K562 (cell line): Measurements from ENCODE around the gene KCNAB1. TPM values are rescaled to one million over a fixed set of nuclear protein-coding genes. Genes with fewer than 3 reads are reported as not detected.

Source experiments
- ATAC-seq: fragments of 200-7000 bp; cut with Tn5 transposase; 3 replicates; pipeline ENCODE4 v1.9.1; 2020; ENCODE audit warnings: moderate library complexity
- BruUV-seq: library from RNA; stranded (reverse); fragments of 400-500 nt; replicated peaks from 2 replicates; lab custom pipeline; 2021; lab: Mats Ljungman, UMichigan
- CTCF ChIA-PET: fragments of 300-600 bp; formaldehyde crosslinking; extraction: SDS; loops from one replicate; lab custom pipeline; 2021; ENCODE audit warnings: low intra/inter-chr PET ratio; lab: Yijun Ruan, JAX
- POLR2A ChIA-PET: fragments of 300-600, 350-650 bp; sonication (Branson Sonifier 250); formaldehyde crosslinking; extraction: SDS; loops from one replicate; lab custom pipeline; 2021; ENCODE audit warnings: antibody characterized with exemption, inconsistent platforms; lab: Yijun Ruan, JAX
- DNase-seq, 4 experiments: peaks; one replicate each; pipeline versions ENCODE4 v3.0.0 to v3.0.0-alpha.2; 2011 to 2018; ENCODE audit warnings: low spot score in 3 of 4, mixed read lengths in 3 of 4; ENCODE audit errors: extremely low read depth in 1 of 4
- FAIRE-seq: peaks from 2 replicates; lab custom pipeline; 2011; peaks lifted over from hg19 to GRCh38; lab: Jason Lieb, UNC
- H2AFZ ChIP-seq: 2 replicates; pipeline ENCODE4 v1.6.0; 2011; ENCODE audit warnings: low read depth, low read length, control low read depth, inconsistent platforms
- H3K27ac ChIP-seq: fragments of 200-600 bp; 3 replicates; pipeline ENCODE4 v1.8.0; 2011; ENCODE audit warnings: low read depth, mild to moderate bottlenecking, control low read depth, inconsistent platforms, low read length, moderate library complexity, mixed read lengths; ENCODE audit errors: extremely low read depth
- H3K27me3 ChIP-seq, 2 experiments: fragments of 300-600 bp in 1 of 2; 2 replicates in 1 of 2; 3 replicates in 1 of 2; pipeline versions ENCODE4 v1.6.0 to v1.8.0; 2011; ENCODE audit warnings: inconsistent platforms in 2 of 2, low read length in 2 of 2, mild to moderate bottlenecking in 1 of 2, mixed read lengths in 1 of 2, moderate library complexity in 1 of 2; ENCODE audit not compliant: control insufficient read depth in 2 of 2, insufficient read depth in 2 of 2
- H3K36me3 ChIP-seq: fragments of 300-600 bp; 3 replicates; pipeline ENCODE4 v1.8.0; 2011; ENCODE audit warnings: mild to moderate bottlenecking, low read length, inconsistent platforms; ENCODE audit not compliant: control insufficient read depth, insufficient read depth
- H3K4me1 ChIP-seq, 2 experiments: fragments of 200-600 bp in 1 of 2; replicated peaks in 1 of 2; 2 replicates in 1 of 2; 3 replicates in 1 of 2; pipeline versions ENCODE4 v1.5.1 to v1.8.0; 2011; ENCODE audit warnings: inconsistent platforms in 2 of 2, low read length in 2 of 2, mild to moderate bottlenecking in 1 of 2, mixed read lengths in 1 of 2, moderate library complexity in 1 of 2; ENCODE audit not compliant: control insufficient read depth in 2 of 2, insufficient read depth in 2 of 2
- H3K4me2 ChIP-seq: 2 replicates; pipeline ENCODE4 v1.6.1; 2011; ENCODE audit warnings: low read length, control low read depth, inconsistent platforms, mixed read lengths; ENCODE audit not compliant: insufficient read depth
- H3K4me3 ChIP-seq: fragments of 200-600 bp; sonication (generic), shearing (Covaris generic); 2 replicates; pipeline ENCODE4 v1.5.1; 2016; ENCODE audit warnings: control low read depth, inconsistent platforms
- H3K79me2 ChIP-seq: fragments of 200-600 bp; 3 replicates; pipeline ENCODE4 v1.8.0; 2011; ENCODE audit warnings: low read length, inconsistent platforms; ENCODE audit not compliant: control insufficient read depth, insufficient read depth
- H3K9ac ChIP-seq, 2 experiments: 2 replicates each; pipeline versions ENCODE4 v1.6.0 to v1.6.1; 2011; ENCODE audit warnings: low read depth in 2 of 2, low read length in 2 of 2, control low read depth in 1 of 2, inconsistent platforms in 1 of 2, mild to moderate bottlenecking in 1 of 2, mixed read lengths in 1 of 2; ENCODE audit not compliant: insufficient read depth in 1 of 2
- H3K9me1 ChIP-seq: one replicate; pipeline ENCODE4 v1.6.0; 2011; ENCODE audit warnings: inconsistent platforms, mild to moderate bottlenecking, low read length, moderate library complexity; ENCODE audit not compliant: control insufficient read depth, insufficient read depth
- H3K9me3 ChIP-seq: replicated peaks from 2 replicates; pipeline ENCODE4 v1.5.1; 2011; ENCODE audit warnings: low read depth, low read length, inconsistent platforms; ENCODE audit not compliant: control insufficient read depth, insufficient read depth
- H4K20me1 ChIP-seq: replicated peaks from 2 replicates; pipeline ENCODE4 v1.6.1; 2011; ENCODE audit warnings: low read length, inconsistent platforms, mixed read lengths; ENCODE audit not compliant: control insufficient read depth, insufficient read depth
- BRCA1 ChIP-seq, 2 experiments: fragments of 450-650 bp in 1 of 2; sonication (generic) in 1 of 2; formaldehyde crosslinking in 1 of 2; IDR thresholded peaks; 2 replicates each; pipeline versions ENCODE4 v1.5.0 to v1.6.1; 2017 to 2020; ENCODE audit warnings: mild to moderate bottlenecking in 1 of 2, missing genetic modification reagents in 1 of 2
- CBX3 ChIP-seq, 2 experiments: IDR thresholded peaks; 1 replicate in 1 of 2; 2 replicates in 1 of 2; pipeline ENCODE4 v1.6.1; 2012; ENCODE audit warnings: inconsistent platforms in 2 of 2, low read length in 2 of 2, borderline replicate concordance in 1 of 2, control low read depth in 1 of 2
- CC2D1A ChIP-seq: fragments of 450-650 bp; IDR thresholded peaks from 2 replicates; pipeline ENCODE4 v1.6.1; 2017; ENCODE audit warnings: mild to moderate bottlenecking
- FOXA1 ChIP-seq: fragments of 450-650 bp; IDR thresholded peaks from 2 replicates; pipeline ENCODE4 v1.6.1; 2016; ENCODE audit warnings: mild to moderate bottlenecking, borderline replicate concordance
- GABPB2 ChIP-seq: fragments of 250-450 bp; sonication (Bioruptor Pico); conservative IDR thresholded peaks from 2 replicates; pipeline ENCODE4 v1.5.1; 2021; ENCODE audit warnings: mild to moderate bottlenecking
- IFI16 ChIP-seq: fragments of 250-450 bp; sonication (Bioruptor Pico); IDR thresholded peaks from 2 replicates; pipeline ENCODE4 v2.1.2; 2022; ENCODE audit warnings: mild to moderate bottlenecking, inconsistent platforms
- MTA3 ChIP-seq: fragments of 450-650 bp; formaldehyde crosslinking; IDR thresholded peaks from 2 replicates; pipeline ENCODE4 v1.6.1; 2017; ENCODE audit warnings: mild to moderate bottlenecking, borderline replicate concordance
- NCOR1 ChIP-seq: fragments of 450-650 bp; IDR thresholded peaks from 2 replicates; pipeline ENCODE4 v1.6.1; 2016; ENCODE audit warnings: mild to moderate bottlenecking, moderate library complexity
- NFXL1 ChIP-seq: fragments of 450-650 bp; formaldehyde crosslinking; IDR thresholded peaks from 2 replicates; pipeline ENCODE4 v1.4.0; 2021; ENCODE audit warnings: mild to moderate bottlenecking
- RBM25 ChIP-seq: fragments of 200-400 bp; formaldehyde crosslinking; IDR thresholded peaks from 2 replicates; pipeline ENCODE4 v1.6.1; 2018; ENCODE audit warnings: low read length, low read depth, moderate library complexity; ENCODE audit not compliant: severe bottlenecking
- USF2 ChIP-seq: sonication (generic); formaldehyde crosslinking; IDR thresholded peaks from 2 replicates; pipeline ENCODE4 v1.5.0; 2020; ENCODE audit warnings: missing genetic modification reagents
- ZKSCAN8 ChIP-seq: fragments of 200-800 bp; sonication (Bioruptor generic); IDR thresholded peaks from 2 replicates; pipeline ENCODE4 v1.6.1; 2016; ENCODE audit warnings: missing genetic modification characterization, missing compliant biosample characterization
- ZNF282 ChIP-seq: sonication (generic); formaldehyde crosslinking; IDR thresholded peaks from 2 replicates; pipeline ENCODE4 v1.8.1; 2023; ENCODE audit warnings: missing genetic modification reagents
- ZNF512 ChIP-seq: IDR thresholded peaks from 2 replicates; pipeline ENCODE4 v1.6.1; 2016; ENCODE audit warnings: missing genetic modification characterization, missing compliant biosample characterization
- ZNF583 ChIP-seq: fragments of 250-450 bp; sonication (Bioruptor Pico); IDR thresholded peaks from 2 replicates; pipeline ENCODE4 v1.4.0; 2020
- ZNF778 ChIP-seq: fragments of 450-650 bp; formaldehyde crosslinking; IDR thresholded peaks from 2 replicates; pipeline ENCODE4 v1.4.0; 2020; ENCODE audit warnings: mild to moderate bottlenecking, moderate library complexity
- WGBS: fragments of 100-300 bp; shearing (Covaris generic); methylation state at CpG from one replicate; pipeline ENCODE4 v1.1.6; 2016; ENCODE audit warnings: low coverage, mixed read lengths; ENCODE audit not compliant: insufficient coverage; ENCODE audit errors: missing lambda C conversion rate; 5-methylcytosine and 5-hydroxymethylcytosine counted together
- in situ Hi-C: fragments of 300-500 bp; cut with MboI; formaldehyde crosslinking; loops from 4 replicates; pipeline ENCODE4 v1.15.0; 2018; ENCODE audit warnings: inconsistent platforms, mixed read lengths
- intact Hi-C: fragments of 100-400 bp; cut with micrococcal nuclease; formaldehyde crosslinking; loops from 2 replicates; pipeline ENCODE4 v1.14.2; 2022
- polyA plus RNA-seq, 8 experiments: library from polyadenylated mRNA; depleted of rRNA in 4 of 8; stranded (reverse) in 5 of 8; unstranded in 3 of 8; fragments of >200 nt; fragmentation: Nextera tagmentation in 2 of 8; fragmentation: Illumina TruSeq in 1 of 8; extraction: Ambion mirVana in 2 of 8; extraction: Trizol in 1 of 8; gene quantifications; 2 replicates each; pipeline versions ENCODE4 v1.2.1 to v1.2.3, GENCODE V29; 2011 to 2014; ENCODE audit warnings: inconsistent platforms in 1 of 8, missing spikeins in 1 of 8
- total RNA-seq, 7 experiments: library from RNA; depleted of rRNA in 6 of 7; stranded (reverse); fragments of >200 nt in 6 of 7; fragmentation: Illumina TruSeq in 2 of 7; extraction: Trizol in 2 of 7; gene quantifications; 2 replicates each; pipeline versions ENCODE4 v1.2.1 to v1.2.3, GENCODE V29; 2011 to 2021; ENCODE audit warnings: low replicate concordance in 1 of 7

Gene KCNAB1
- total and polyA plus RNA-seq, 9 of the 15 experiments (the other 6 are each of a cell fraction or from before 2014, with no cell fraction given) = 0.14 to 1.2 (median 0.51) TPM

GRCh38 chr3:156316076-156316475 is 195.7 kb downstream of the KCNAB1 start:
- no peak overlapping the region for H3K4me2 ChIP-seq
- ATAC-seq = no peak

More at GRCh38 chr3:156316076-156316475, 195.7 kb downstream of the KCNAB1 start:
- TF ChIP-seq IFI16 (no peak), NCOR1 (no peak), BRCA1 (IDR thresholded peaks at IDR 0.05) (no peak), BRCA1 (CRISPR knock-in tag; IDR thresholded peaks at IDR 0.05) (no peak), RBM25 (no peak), ZNF778 (CRISPR knock-in tag) (no peak), GABPB2 (CRISPR knock-in tag) (no peak), ZNF512 (tag) (no peak), ZNF282 (CRISPR knock-in tag) (no peak), ZKSCAN8 (CRISPR knock-in tag) (no peak), USF2 (no peak), ZNF583 (CRISPR knock-in tag) (no peak), CBX3 (IDR thresholded peaks at IDR 0.05; ENCODE audit: borderline replicate concordance in 1 of 2, low read length in 2 of 2) (no peak), CC2D1A (no peak), FOXA1 (no peak), MTA3 (no peak), NFXL1 (no peak)
- H3K27ac ChIP-seq = no peak overlapping the region
- no peak for FAIRE-seq
- no peaks in the 10 kb centered on the region for H3K36me3 ChIP-seq
- no peak for DNase-seq
- no peaks in the 10 kb centered on the region for H4K20me1 ChIP-seq
- BruUV-seq = no TSS peak
- H3K4me1 ChIP-seq = no peaks in the 10 kb centered on the region
- POLR2A ChIA-PET = no interaction called here
- H3K9me1 ChIP-seq = no peaks in the 10 kb centered on the region
- no peaks in the 10 kb centered on the region for H3K9me3 ChIP-seq
- H3K4me3 ChIP-seq = no peak overlapping the region
- H3K79me2 ChIP-seq = no peaks in the 10 kb centered on the region
- H3K9ac ChIP-seq = no peak overlapping the region
- peaks cover 0 to 3% of the 10 kb centered on the region in 2 experiments; a peak in 1 of 5 replicates for H3K27me3 ChIP-seq
- in situ Hi-C loops (no loop called here), intact Hi-C loops (no loop called here)
- 0% methylated on average over 1 of the region's 1 CpG for WGBS
- CTCF ChIA-PET = no interaction called here
- H2AFZ ChIP-seq = no peak overlapping the region
